Measurements from ENCODE around the gene NLRC4. TPM values are rescaled to one million over a fixed set of nuclear protein-coding genes. Genes with fewer than 3 reads are reported as not detected.

NLRC4 gene
- total and polyA plus RNA-seq, 9 of the 15 experiments (the other 6 are each of a cell fraction or from before 2014, with no cell fraction given), result 0.03 to 0.18 (median 0.06) TPM; not detected in 2

- no peaks in the 10 kb centered on the region for H3K36me3 ChIP-seq (ENCODE audit: control insufficient read depth, insufficient read depth, low read length)
- H3K9ac ChIP-seq (ENCODE audit: insufficient read depth in 1 of 2, low read depth in 2 of 2, low read length in 2 of 2), result no peak overlapping the region
- no peak for ATAC-seq
- CTCF ChIA-PET (ENCODE audit: low intra/inter-chr PET ratio), result no interaction called here
- H3K27me3 ChIP-seq (ENCODE audit: control insufficient read depth in 2 of 2, insufficient read depth in 2 of 2, low read length in 2 of 2), result no peaks in the 10 kb centered on the region
- H3K4me2 ChIP-seq (ENCODE audit: insufficient read depth, low read length), result no peak overlapping the region
- H3K4me3 ChIP-seq, result no peak overlapping the region
- FAIRE-seq, result no peak
- no TSS peak for BruUV-seq (replicated peaks)
- 66% methylated on average over 2 of the region's 2 CpGs for WGBS (ENCODE audit: insufficient coverage, low coverage, missing lambda C conversion rate)
- POLR2A ChIA-PET, result interaction anchor here (1.1 kb wide), 1 partner anchor 12 kb away, joined by 3 read pairs; no protein-coding TSS in a partner anchor
- no peaks in the 10 kb centered on the region for H3K9me1 ChIP-seq (ENCODE audit: control insufficient read depth, insufficient read depth, low read length)
- H3K27ac ChIP-seq (ENCODE audit: extremely low read depth, low read depth, low read length), result no peak overlapping the region
- TF ChIP-seq TCF3 (CRISPR knock-in tag; IDR thresholded peaks at IDR 0.05), result no peak
- TF ChIP-seq CBFA2T3 (IDR thresholded peaks at IDR 0.05), result peak; percentile 29; the same call in 1 of the 2 replicates
- no peaks in the 10 kb centered on the region for H4K20me1 ChIP-seq (replicated peaks; ENCODE audit: control insufficient read depth, insufficient read depth, low read length)
- intact Hi-C loops (cut with micrococcal nuclease) (no loop called here), in situ Hi-C loops (cut with MboI) (no loop called here)
- peaks cover 0 to 2% of the 10 kb centered on the region in 2 experiments; a peak in 2 of 5 replicates for H3K4me1 ChIP-seq (replicated peaks in 1 of 2; ENCODE audit: control insufficient read depth in 2 of 2, insufficient read depth in 2 of 2, low read length in 2 of 2)
- no peaks in the 10 kb centered on the region for H3K9me3 ChIP-seq (replicated peaks; ENCODE audit: control insufficient read depth, insufficient read depth, low read depth, low read length)
- no peaks in the 10 kb centered on the region for H3K79me2 ChIP-seq (ENCODE audit: control insufficient read depth, insufficient read depth, low read length)
- H2AFZ ChIP-seq (ENCODE audit: low read depth, low read length), result peak overlapping the region; percentile 56; the same call in 1 of the 2 replicates
- no peak for DNase-seq (ENCODE audit: extremely low read depth in 1 of 4, low spot score in 3 of 4)
These were observed 4.3 kb downstream of the NLRC4 start for GRCh38 chr2:32260376-32260775.

DNA sequence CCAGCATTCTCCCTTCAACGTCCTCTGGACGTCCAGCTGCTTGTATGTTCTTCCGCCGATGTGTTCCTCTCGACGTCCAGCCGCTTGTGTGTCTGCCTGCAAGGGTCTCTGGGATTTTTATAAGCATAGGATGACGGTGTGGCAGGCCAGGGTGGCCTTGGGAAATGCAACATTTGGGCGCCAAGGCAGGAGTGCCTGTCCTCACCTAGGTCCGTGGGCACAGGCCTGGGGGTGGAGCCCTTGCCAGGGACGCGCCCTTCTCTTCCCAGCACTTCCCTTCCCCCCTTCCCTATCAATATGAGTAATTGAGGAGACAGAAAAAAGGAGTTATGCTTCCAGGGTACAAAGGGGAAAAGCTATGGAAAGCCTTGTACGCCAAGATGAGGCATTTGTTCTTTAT, 6.4 kb downstream of the NLRC4 start:
- peak overlapping the region; percentile 57; the same call in 1 of the 2 replicates for H2AFZ ChIP-seq (ENCODE audit: low read depth, low read length)
- no TSS peak for BruUV-seq (replicated peaks)
- no peaks in the 10 kb centered on the region for H3K27me3 ChIP-seq (ENCODE audit: control insufficient read depth in 2 of 2, insufficient read depth in 2 of 2, low read length in 2 of 2)
- H3K9ac ChIP-seq (ENCODE audit: insufficient read depth in 1 of 2, low read depth in 2 of 2, low read length in 2 of 2), result peak overlapping the region in 1 of 2 experiments; percentile 28; a peak in 1 of 4 replicates
- no peak for ATAC-seq
- H3K79me2 ChIP-seq (ENCODE audit: control insufficient read depth, insufficient read depth, low read length), result no peaks in the 10 kb centered on the region
- H3K4me1 ChIP-seq (replicated peaks in 1 of 2; ENCODE audit: control insufficient read depth in 2 of 2, insufficient read depth in 2 of 2, low read length in 2 of 2), result peaks cover 0 to 2% of the 10 kb centered on the region in 2 experiments; a peak in 1 of 5 replicates
- H3K4me3 ChIP-seq, result no peak overlapping the region
- ChIA-PET CTCF (ENCODE audit: low intra/inter-chr PET ratio) (no interaction called here), POLR2A (interaction anchor here (0.9 kb wide), 1 partner anchor 93 kb away, joined by 3 read pairs; the partner anchor contains the start of gene SLC30A6)
- no peaks in the 10 kb centered on the region for H3K9me1 ChIP-seq (ENCODE audit: control insufficient read depth, insufficient read depth, low read length)
- no peaks in the 10 kb centered on the region for H3K9me3 ChIP-seq (replicated peaks; ENCODE audit: control insufficient read depth, insufficient read depth, low read depth, low read length)
- no peaks in the 10 kb centered on the region for H4K20me1 ChIP-seq (replicated peaks; ENCODE audit: control insufficient read depth, insufficient read depth, low read length)
- in situ Hi-C loops (cut with MboI), result no loop called here
- H3K36me3 ChIP-seq (ENCODE audit: control insufficient read depth, insufficient read depth, low read length), result no peaks in the 10 kb centered on the region
- DNase-seq (ENCODE audit: extremely low read depth in 1 of 4, low spot score in 3 of 4), result no peak
- no peak overlapping the region for H3K4me2 ChIP-seq (ENCODE audit: insufficient read depth, low read length)
- H3K27ac ChIP-seq (ENCODE audit: extremely low read depth, low read depth, low read length), result no peak overlapping the region
- intact Hi-C loops (cut with micrococcal nuclease), result no loop called here
- 42% methylated on average over 6 of the region's 13 CpGs for WGBS (ENCODE audit: insufficient coverage, low coverage, missing lambda C conversion rate)
- no peak for TF ChIP-seq CBX5 (IDR thresholded peaks at IDR 0.05; ENCODE audit: borderline replicate concordance, low read depth)
- TF ChIP-seq HINFP (tag; conservative IDR thresholded peaks at IDR 0.05; ENCODE audit: low read depth), result peak; percentile 67
- FAIRE-seq, result no peak
